SIG-M5 treated with dmso at 0.1 percent for 504 hours (cell line): ENCODE measurements around the gene OTC.
A peak's percentile ranks its signal among the peaks of the same experiment; 100 is the strongest.

ENCODE experiments used
- DNase-seq: peaks from one replicate; lab custom pipeline; 2025; ENCODE audit not compliant: unreplicated experiment; lab: John Stamatoyannopoulos, UW

The OTC gene

GRCh38 chrX:38357747-38358673 is 5.6 kb downstream of the OTC start:
- no peak for DNase-seq

GRCh38 chrX:38363046-38363445 is 10.6 kb downstream of the OTC start:
- DNase-seq: no peak

GRCh38 chrX:38365954-38366353 is 13.6 kb downstream of the OTC start:
- peak; percentile 33 for DNase-seq

- no peak for DNase-seq
These were observed 16.4 kb downstream of the OTC start for GRCh38 chrX:38368774-38369173.

- no peak for DNase-seq
These were observed 19.2 kb downstream of the OTC start for GRCh38 chrX:38371641-38372040.

- DNase-seq: no peak
These were observed 22.0 kb downstream of the OTC start for GRCh38 chrX:38374431-38374830.

- peak; percentile 31 for DNase-seq
These were observed 23.5 kb downstream of the OTC start for GRCh38 chrX:38375891-38376290.

- DNase-seq: no peak
These were observed 24.3 kb downstream of the OTC start for GRCh38 chrX:38376747-38377146.

- DNase-seq: peak; percentile 34
These were observed 26.7 kb downstream of the OTC start for GRCh38 chrX:38379088-38379487.

GRCh38 chrX:38382663-38383062 is 30.3 kb downstream of the OTC start:
- DNase-seq: no peak

- no peak for DNase-seq
These were observed 48.0 kb downstream of the OTC start for GRCh38 chrX:38400389-38400910.

- no peak for DNase-seq
These were observed 49.7 kb downstream of the OTC start for GRCh38 chrX:38402118-38402517.

- no peak for DNase-seq
These were observed 51.4 kb downstream of the OTC start for GRCh38 chrX:38403834-38404233.

GRCh38 chrX:38407126-38407525 is 54.7 kb downstream of the OTC start:
- DNase-seq: no peak

- no peak for DNase-seq
These were observed 56.9 kb downstream of the OTC start for GRCh38 chrX:38409289-38409688.

- no peak for DNase-seq
These were observed 74.4 kb downstream of the OTC start for GRCh38 chrX:38426785-38427184.

GRCh38 chrX:38431525-38431924 is 79.1 kb downstream of the OTC start:
- no peak for DNase-seq

- DNase-seq: no peak
These were observed 82.7 kb downstream of the OTC start for GRCh38 chrX:38435130-38435529.

- DNase-seq: no peak
These were observed 84.7 kb downstream of the OTC start for GRCh38 chrX:38437093-38437492.

- DNase-seq: no peak
These were observed 85.9 kb downstream of the OTC start for GRCh38 chrX:38438321-38438720.

- no peak for DNase-seq
These were observed 100.2 kb downstream of the OTC start for GRCh38 chrX:38452603-38453002.

- no peak for DNase-seq
These were observed 105.7 kb downstream of the OTC start for GRCh38 chrX:38458071-38458470.

- no peak for DNase-seq
These were observed 109.9 kb downstream of the OTC start for GRCh38 chrX:38462257-38462656.
